Measurements from ENCODE around the gene P2RY6.
A peak's percentile ranks its signal among the peaks of the same experiment; 100 is the strongest.

P2RY6 gene

GRCh38 chr11:73320763-73321603, 48.8 kb downstream of the P2RY6 start:
- no peak for DNase-seq

GRCh38 chr11:73321604-73322381, 49.7 kb downstream of the P2RY6 start:
- no peak for DNase-seq

GRCh38 chr11:73322382-73323306, 50.5 kb downstream of the P2RY6 start:
- no peak for DNase-seq

- DNase-seq, result no peak
Observed at GRCh38 chr11:73323464-73323863, 51.3 kb downstream of the P2RY6 start.

GRCh38 chr11:73324116-73324515, 52.0 kb downstream of the P2RY6 start:
- no peak for DNase-seq

GRCh38 chr11:73324665-73325035, 52.5 kb downstream of the P2RY6 start:
- DNase-seq, result no peak

GRCh38 chr11:73325036-73325981, 53.2 kb downstream of the P2RY6 start:
- DNase-seq, result peak; percentile 61

GRCh38 chr11:73326929-73327811, 55.0 kb downstream of the P2RY6 start:
- no peak for DNase-seq

- DNase-seq, result no peak
Observed at GRCh38 chr11:73327812-73328364, 55.8 kb downstream of the P2RY6 start.

- DNase-seq, result no peak
Observed at GRCh38 chr11:73330569-73331093, 58.5 kb downstream of the P2RY6 start.

- no peak for DNase-seq
Observed at GRCh38 chr11:73331138-73331916, 59.2 kb downstream of the P2RY6 start.

- no peak for DNase-seq
Observed at GRCh38 chr11:73333173-73333572, 61.0 kb downstream of the P2RY6 start.

- DNase-seq, result no peak
Observed at GRCh38 chr11:73333640-73334383, 61.7 kb downstream of the P2RY6 start.

- no peak for DNase-seq
Observed at GRCh38 chr11:73334384-73335203, 62.5 kb downstream of the P2RY6 start.

- peak; percentile 69 for DNase-seq
Observed at GRCh38 chr11:73335204-73335923, 63.2 kb downstream of the P2RY6 start.

- DNase-seq, result no peak
Observed at GRCh38 chr11:73337846-73338245, 65.7 kb downstream of the P2RY6 start.

- DNase-seq, result no peak
Observed at GRCh38 chr11:73338279-73338678, 66.1 kb downstream of the P2RY6 start.

All from NCI-H1694 (cell line).